Thyroid gland (tissue), 4 donors: ENCODE data around the gene TBC1D1.

Source experiments
- POLR2A ChIP-seq, 2 donors: fragments of 450-650 bp; IDR thresholded peaks; one replicate each; pipeline ENCODE4 v1.6.1; 2017; ENCODE audit warnings: antibody characterized with exemption in 2 of 2, mild to moderate bottlenecking in 2 of 2, moderate library complexity in 1 of 2
- TF ChIP-seq, protein P1 (sequence below), 6 experiments: fragments of 200-600 bp in 3 of 6; fragments of 450-650 bp in 3 of 6; sonication (generic) in 3 of 6; IDR thresholded peaks; one replicate each; pipeline ENCODE4 v1.5.1; 2016 to 2019; ENCODE audit warnings: antibody characterized with exemption in 6 of 6, mild to moderate bottlenecking in 2 of 6, inconsistent platforms in 1 of 6, moderate library complexity in 1 of 6

DNA sequence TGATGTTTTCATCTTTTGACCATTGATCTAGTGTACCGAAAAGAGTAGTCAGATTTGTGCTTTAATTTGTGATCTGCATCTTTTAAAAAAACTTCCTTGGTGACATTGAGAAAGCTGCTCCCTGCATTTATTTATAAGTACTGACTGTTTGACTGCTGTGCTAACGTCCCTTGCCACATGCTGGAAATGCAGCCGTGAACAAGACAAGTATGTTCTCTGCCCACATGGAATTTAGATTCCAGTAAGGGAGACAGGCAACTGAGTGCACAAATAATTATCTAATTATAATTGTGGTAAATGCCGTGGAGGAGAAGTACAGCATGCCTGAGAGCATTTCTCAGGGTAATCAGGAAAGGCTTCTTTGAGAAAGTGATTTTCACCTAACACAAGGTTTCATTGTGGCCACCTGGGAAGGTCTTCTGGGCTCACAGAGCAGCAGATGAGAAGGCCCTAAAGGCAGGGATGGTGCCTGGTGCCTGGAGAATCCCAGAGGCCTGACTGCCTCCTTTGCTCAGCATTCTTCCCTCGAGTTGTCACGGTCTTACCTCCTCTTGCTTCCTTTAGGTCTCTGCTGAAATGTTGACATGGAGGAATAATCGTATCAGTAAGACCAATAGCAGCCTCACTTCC lies 125.1 kb downstream of the TBC1D1 start:
- TF ChIP-seq, protein P1, sequence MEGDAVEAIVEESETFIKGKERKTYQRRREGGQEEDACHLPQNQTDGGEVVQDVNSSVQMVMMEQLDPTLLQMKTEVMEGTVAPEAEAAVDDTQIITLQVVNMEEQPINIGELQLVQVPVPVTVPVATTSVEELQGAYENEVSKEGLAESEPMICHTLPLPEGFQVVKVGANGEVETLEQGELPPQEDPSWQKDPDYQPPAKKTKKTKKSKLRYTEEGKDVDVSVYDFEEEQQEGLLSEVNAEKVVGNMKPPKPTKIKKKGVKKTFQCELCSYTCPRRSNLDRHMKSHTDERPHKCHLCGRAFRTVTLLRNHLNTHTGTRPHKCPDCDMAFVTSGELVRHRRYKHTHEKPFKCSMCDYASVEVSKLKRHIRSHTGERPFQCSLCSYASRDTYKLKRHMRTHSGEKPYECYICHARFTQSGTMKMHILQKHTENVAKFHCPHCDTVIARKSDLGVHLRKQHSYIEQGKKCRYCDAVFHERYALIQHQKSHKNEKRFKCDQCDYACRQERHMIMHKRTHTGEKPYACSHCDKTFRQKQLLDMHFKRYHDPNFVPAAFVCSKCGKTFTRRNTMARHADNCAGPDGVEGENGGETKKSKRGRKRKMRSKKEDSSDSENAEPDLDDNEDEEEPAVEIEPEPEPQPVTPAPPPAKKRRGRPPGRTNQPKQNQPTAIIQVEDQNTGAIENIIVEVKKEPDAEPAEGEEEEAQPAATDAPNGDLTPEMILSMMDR (IDR thresholded peaks at IDR 0.05), result no peak
- no peak for TF ChIP-seq POLR2A (IDR thresholded peaks at IDR 0.05)
